Gastroesophageal sphincter (tissue), 4 donors: Measurements from ENCODE around the gene CDH4. TPM values are rescaled to one million over a fixed set of nuclear protein-coding genes. Genes with fewer than 3 reads are reported as not detected.

Source experiments
- ATAC-seq: fragments of 150-250 bp; one replicate; pipeline ENCODE4 v1.9.1; 2016; ENCODE audit warnings: mild to moderate bottlenecking, moderate library complexity
- H3K27ac ChIP-seq, 4 donors: fragments of 200-600 bp; sonication (generic) in 3 of 4; 1 replicate in 3 of 4; 2 replicates in 1 of 4; pipeline ENCODE4 v1.5.1; 2016 to 2019
- H3K27me3 ChIP-seq: fragments of 200-600 bp; sonication (generic); one replicate; pipeline ENCODE4 v1.5.1; 2019
- H3K36me3 ChIP-seq, 2 donors: fragments of 200-600 bp; sonication (generic); one replicate each; pipeline ENCODE4 v1.5.1; 2019; ENCODE audit warnings: control low read depth in 1 of 2
- H3K4me1 ChIP-seq, 3 donors: fragments of 200-600 bp; sonication (generic); 1 replicate in 2 of 3; 2 replicates in 1 of 3; pipeline ENCODE4 v1.5.1; 2016 to 2019; ENCODE audit warnings: control low read depth in 2 of 3
- H3K4me3 ChIP-seq, 2 donors: fragments of 200-600 bp; sonication (generic); one replicate each; pipeline ENCODE4 v1.5.1; 2019; ENCODE audit warnings: mild to moderate bottlenecking in 1 of 2, moderate library complexity in 1 of 2
- H3K9me3 ChIP-seq, 3 donors: fragments of 200-600 bp; sonication (generic); one replicate each; pipeline ENCODE4 v1.5.1; 2017 to 2019; ENCODE audit warnings: control low read depth in 2 of 3
- CTCF ChIP-seq, 4 experiments: fragments of 200-600 bp in 2 of 4; fragments of 450-650 bp in 2 of 4; sonication (generic) in 1 of 4; IDR thresholded peaks; one replicate each; pipeline ENCODE4 v1.5.1; 2017 to 2019; ENCODE audit warnings: antibody characterized with exemption in 4 of 4, mild to moderate bottlenecking in 2 of 4, moderate library complexity in 2 of 4
- EP300 ChIP-seq: sonication (generic); formaldehyde crosslinking; IDR thresholded peaks from one replicate; pipeline ENCODE4 v1.6.1; 2017; ENCODE audit warnings: antibody characterized with exemption, mild to moderate bottlenecking
- POLR2A ChIP-seq, 2 donors: fragments of 450-650 bp; IDR thresholded peaks; one replicate each; pipeline ENCODE4 v1.6.1; 2017; ENCODE audit warnings: antibody characterized with exemption in 2 of 2, mild to moderate bottlenecking in 2 of 2, moderate library complexity in 1 of 2
- POLR2AphosphoS5 ChIP-seq: sonication (generic); formaldehyde crosslinking; IDR thresholded peaks from one replicate; pipeline ENCODE4 v1.6.1; 2017; ENCODE audit warnings: antibody characterized with exemption
- WGBS, 2 donors: methylation state at CpG; one replicate each; pipeline ENCODE4 v1.1.5; 2018; ENCODE audit warnings: low coverage in 1 of 2; 5-methylcytosine and 5-hydroxymethylcytosine counted together
- total RNA-seq, 4 donors: library from RNA; depleted of rRNA; stranded (reverse); fragments of >200 nt; gene quantifications; one replicate each; pipeline ENCODE4 v1.1.0, GENCODE V29; 2016

Gene CDH4
- total RNA-seq, 4 donors from 2014 or later: under 0.01 to 1.5 (median 0.42) TPM; not detected in 1

- TF ChIP-seq POLR2AphosphoS5: no peak
- no peak for ATAC-seq
- Histone ChIP-seq H3K4me1 (no peaks in the 10 kb centered on the region), H3K36me3 (no peaks in the 10 kb centered on the region), H3K27me3 (peaks cover 35% of the 10 kb centered on the region), H3K27ac (no peak overlapping the region), H3K9me3 (peaks cover 0 to 11% (median 0%) of the 10 kb centered on the region in 3 donors), H3K4me3 (no peak overlapping the region)
- 66 to 75% methylated on average over 7 of the region's 21 CpGs for WGBS, 2 donors
These were observed 660.8 kb downstream of the CDH4 start for GRCh38 chr20:61912665-61913422.

GRCh38 chr20:61913423-61914225 lies 661.6 kb downstream of the CDH4 start:
- H3K9me3 ChIP-seq: peaks cover 0 to 11% (median 0%) of the 10 kb centered on the region in 3 donors
- H3K27ac ChIP-seq: no peak overlapping the region
- TF ChIP-seq CTCF (IDR thresholded peaks at IDR 0.05) (no peak), POLR2AphosphoS5 (no peak), EP300 (no peak), POLR2A (IDR thresholded peaks at IDR 0.05) (no peak)
- 73 to 86% methylated on average over 3 to 4 of the region's 18 CpGs for WGBS, 2 donors
- ATAC-seq: no peak
- H3K27me3 ChIP-seq: peaks cover 32% of the 10 kb centered on the region
- no peaks in the 10 kb centered on the region for H3K36me3 ChIP-seq
- H3K4me1 ChIP-seq: no peaks in the 10 kb centered on the region
- no peak overlapping the region for H3K4me3 ChIP-seq

- Histone ChIP-seq H3K4me3 (no peak overlapping the region), H3K36me3 (no peaks in the 10 kb centered on the region), H3K27me3 (peaks cover 26% of the 10 kb centered on the region), H3K4me1 (no peaks in the 10 kb centered on the region), H3K9me3 (peaks cover 0 to 10% (median 0%) of the 10 kb centered on the region in 3 donors), H3K27ac (no peak overlapping the region)
- 63 to 80% methylated on average over 1 to 2 of the region's 7 CpGs for WGBS, 2 donors
- no peak for ATAC-seq
- TF ChIP-seq POLR2A (IDR thresholded peaks at IDR 0.05) (no peak), POLR2AphosphoS5 (no peak)
These were observed 663.0 kb downstream of the CDH4 start for GRCh38 chr20:61915101-61915500.

- H3K36me3 ChIP-seq: no peaks in the 10 kb centered on the region
- no peak overlapping the region for H3K4me3 ChIP-seq
- H3K27me3 ChIP-seq: peaks cover 26% of the 10 kb centered on the region
- H3K9me3 ChIP-seq: no peaks in the 10 kb centered on the region
- TF ChIP-seq POLR2A (IDR thresholded peaks at IDR 0.05) (no peak), EP300 (no peak), CTCF (IDR thresholded peaks at IDR 0.05) (no peak), POLR2AphosphoS5 (no peak)
- no peaks in the 10 kb centered on the region for H3K4me1 ChIP-seq
- 79 to 87% methylated on average over 6 of the region's 6 CpGs for WGBS, 2 donors
- no peak overlapping the region for H3K27ac ChIP-seq
- ATAC-seq: no peak
These were observed 664.3 kb downstream of the CDH4 start for GRCh38 chr20:61916318-61916891.

GRCh38 chr20:61917474-61918145 lies 665.5 kb downstream of the CDH4 start:
- H3K9me3 ChIP-seq: no peaks in the 10 kb centered on the region
- no peaks in the 10 kb centered on the region for H3K36me3 ChIP-seq
- no peaks in the 10 kb centered on the region for H3K4me1 ChIP-seq
- H3K4me3 ChIP-seq: no peak overlapping the region
- H3K27ac ChIP-seq: no peak overlapping the region
- peaks cover 26% of the 10 kb centered on the region for H3K27me3 ChIP-seq
- no peak for TF ChIP-seq EP300
- TF ChIP-seq CTCF (IDR thresholded peaks at IDR 0.05): no peak
- no peak for TF ChIP-seq POLR2AphosphoS5
- TF ChIP-seq POLR2A (IDR thresholded peaks at IDR 0.05): no peak
- WGBS, 2 donors: 73 to 84% methylated on average over 5 to 7 of the region's 20 CpGs
- ATAC-seq: no peak
